Stimulated activated naive CD4-positive, alpha-beta T cell treated with Interleukin-2 at 50 U/mL for 16 hours (primary cell): Measurements from ENCODE around the gene MUS81.
"Not testable (repeated sequence)": the region's sequence is repeated elsewhere in the genome, so short reads cannot be mapped to it uniquely, and the experiment has no call there.

Source experiments
- DNase-seq: peaks from one replicate; lab custom pipeline; 2025; lab: John Stamatoyannopoulos, UW

The MUS81 gene

GRCh38 chr11:65847746-65848145 lies 12.5 kb upstream of the MUS81 start:
- no peak for DNase-seq

GRCh38 chr11:65848693-65849092 lies 11.5 kb upstream of the MUS81 start:
- not testable (repeated sequence) for DNase-seq

GRCh38 chr11:65849366-65849765 lies 10.9 kb upstream of the MUS81 start:
- no peak for DNase-seq

GRCh38 chr11:65849771-65850216 lies 10.4 kb upstream of the MUS81 start:
- DNase-seq, result no peak

GRCh38 chr11:65850217-65851082 lies 9.8 kb upstream of the MUS81 start:
- no peak for DNase-seq

GRCh38 chr11:65851083-65851579 lies 9.1 kb upstream of the MUS81 start:
- DNase-seq, result no peak

- no peak for DNase-seq
Measured at GRCh38 chr11:65851811-65852507, 8.3 kb upstream of the MUS81 start.

- no peak for DNase-seq
Measured at GRCh38 chr11:65852508-65853245, 7.6 kb upstream of the MUS81 start.

- DNase-seq, result no peak
Measured at GRCh38 chr11:65853246-65853979, 6.8 kb upstream of the MUS81 start.

GRCh38 chr11:65854161-65854592 lies 6.1 kb upstream of the MUS81 start:
- DNase-seq, result no peak

- DNase-seq, result no peak
Measured at GRCh38 chr11:65854852-65855837, 5.1 kb upstream of the MUS81 start.

- DNase-seq, result no peak
Measured at GRCh38 chr11:65855927-65856363, 4.3 kb upstream of the MUS81 start.

- peak; percentile 82 for DNase-seq
Measured at GRCh38 chr11:65856689-65857499, 3.3 kb upstream of the MUS81 start.

- peak; percentile 52 for DNase-seq
Measured at GRCh38 chr11:65857500-65857852, 2.8 kb upstream of the MUS81 start.

- peak; percentile 97 for DNase-seq
Measured at GRCh38 chr11:65857853-65858680, 2.2 kb upstream of the MUS81 start, which contains the start of gene CFL1. Gene CFL1 (minus strand): TSS chr11:65858180. CDS start chr11:65858099, 81 bp downstream.

GRCh38 chr11:65858681-65859087 lies 1.5 kb upstream of the MUS81 start:
- DNase-seq, result no peak

GRCh38 chr11:65859095-65859811 lies 980 bp upstream of the MUS81 start:
- DNase-seq, result peak; percentile 97

GRCh38 chr11:65859812-65860277 lies 388 bp upstream of the MUS81 start:
- DNase-seq, result peak; percentile 48
